ENCODE data around the gene FOXP1.

The FOXP1 gene

DNA sequence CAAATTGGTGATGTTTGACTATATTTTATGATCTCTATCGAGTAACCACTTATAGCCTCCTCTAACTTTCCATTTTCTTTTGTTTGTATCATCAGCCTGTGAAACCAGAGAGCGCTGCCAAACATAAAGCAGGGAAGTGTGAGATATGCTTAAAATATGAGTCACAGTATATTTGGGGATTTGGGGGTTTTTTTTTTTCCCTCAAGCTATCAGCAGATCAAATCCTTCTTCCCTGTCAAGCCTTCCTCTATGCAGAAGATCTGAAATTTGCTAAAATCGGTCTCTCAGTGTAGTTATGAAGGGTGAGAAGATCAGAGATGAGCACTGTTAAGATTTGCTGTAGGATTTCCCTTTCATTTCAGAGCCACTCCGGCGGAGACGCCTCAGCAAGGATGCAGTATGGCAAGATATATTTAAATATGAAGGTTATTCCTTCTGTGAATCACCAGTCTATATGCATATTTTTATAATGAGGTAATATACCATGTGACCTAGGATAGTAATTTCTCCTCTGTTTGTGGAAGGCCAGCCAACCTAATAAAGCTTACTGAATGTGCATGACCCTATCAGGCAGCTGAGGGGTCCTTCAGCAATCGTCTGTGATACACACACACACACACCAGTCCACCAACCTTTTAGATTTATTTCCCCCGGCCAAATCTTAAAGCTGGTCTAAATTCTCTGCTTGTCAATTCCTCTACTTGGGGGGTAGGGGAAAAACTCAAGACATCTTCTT is 474.1 kb downstream of the FOXP1 start:
- in situ Hi-C loops (cut with HindIII; ENCODE audit: low pct_ligation_motif_present, low sequenced_read_pairs): no loop called here
- Histone ChIP-seq H3K27ac (peak overlapping the region; percentile 83), H3K4me3 (ENCODE audit: low read depth, low read length) (peak overlapping the region; percentile 33), H3K27me3 (replicated peaks) (no peaks in the 10 kb centered on the region), H3K36me3 (replicated peaks) (peaks cover 6% of the 10 kb centered on the region)
- DNase-seq: peak; percentile 73
- TF ChIP-seq, protein P1, sequence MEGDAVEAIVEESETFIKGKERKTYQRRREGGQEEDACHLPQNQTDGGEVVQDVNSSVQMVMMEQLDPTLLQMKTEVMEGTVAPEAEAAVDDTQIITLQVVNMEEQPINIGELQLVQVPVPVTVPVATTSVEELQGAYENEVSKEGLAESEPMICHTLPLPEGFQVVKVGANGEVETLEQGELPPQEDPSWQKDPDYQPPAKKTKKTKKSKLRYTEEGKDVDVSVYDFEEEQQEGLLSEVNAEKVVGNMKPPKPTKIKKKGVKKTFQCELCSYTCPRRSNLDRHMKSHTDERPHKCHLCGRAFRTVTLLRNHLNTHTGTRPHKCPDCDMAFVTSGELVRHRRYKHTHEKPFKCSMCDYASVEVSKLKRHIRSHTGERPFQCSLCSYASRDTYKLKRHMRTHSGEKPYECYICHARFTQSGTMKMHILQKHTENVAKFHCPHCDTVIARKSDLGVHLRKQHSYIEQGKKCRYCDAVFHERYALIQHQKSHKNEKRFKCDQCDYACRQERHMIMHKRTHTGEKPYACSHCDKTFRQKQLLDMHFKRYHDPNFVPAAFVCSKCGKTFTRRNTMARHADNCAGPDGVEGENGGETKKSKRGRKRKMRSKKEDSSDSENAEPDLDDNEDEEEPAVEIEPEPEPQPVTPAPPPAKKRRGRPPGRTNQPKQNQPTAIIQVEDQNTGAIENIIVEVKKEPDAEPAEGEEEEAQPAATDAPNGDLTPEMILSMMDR (IDR thresholded peaks at IDR 0.05; ENCODE audit: low read depth, low read length, missing control alignments): no peak

DNA sequence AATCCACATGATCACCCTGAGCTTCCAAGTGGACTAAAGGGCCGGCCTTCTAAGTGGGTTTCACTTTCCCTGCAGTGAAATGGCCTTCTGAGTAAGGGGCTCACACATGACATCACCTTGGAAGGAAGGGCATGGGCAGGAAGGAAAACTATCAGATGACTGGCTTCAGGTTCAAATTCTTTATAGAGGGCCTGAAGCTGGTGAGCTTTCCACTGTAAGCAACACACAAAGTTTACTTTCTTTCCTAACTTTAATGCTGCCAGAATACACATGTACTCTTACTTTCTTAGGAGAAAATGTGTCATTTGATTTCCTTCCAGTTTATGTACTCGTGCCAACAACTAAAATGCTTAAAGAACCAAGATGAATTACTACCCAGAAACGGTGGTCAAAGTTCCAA is 475.6 kb downstream of the FOXP1 start:
- DNase-seq: no peak
- in situ Hi-C loops (cut with HindIII; ENCODE audit: low pct_ligation_motif_present, low sequenced_read_pairs): no loop called here
- no peak overlapping the region for H3K4me3 ChIP-seq (ENCODE audit: low read depth, low read length)
- peak overlapping the region; percentile 83 for H3K27ac ChIP-seq
- TF ChIP-seq, protein P1 (IDR thresholded peaks at IDR 0.05; ENCODE audit: low read depth, low read length, missing control alignments): no peak
- no peaks in the 10 kb centered on the region for H3K27me3 ChIP-seq (replicated peaks)
- peaks cover 6% of the 10 kb centered on the region for H3K36me3 ChIP-seq (replicated peaks)

DNA sequence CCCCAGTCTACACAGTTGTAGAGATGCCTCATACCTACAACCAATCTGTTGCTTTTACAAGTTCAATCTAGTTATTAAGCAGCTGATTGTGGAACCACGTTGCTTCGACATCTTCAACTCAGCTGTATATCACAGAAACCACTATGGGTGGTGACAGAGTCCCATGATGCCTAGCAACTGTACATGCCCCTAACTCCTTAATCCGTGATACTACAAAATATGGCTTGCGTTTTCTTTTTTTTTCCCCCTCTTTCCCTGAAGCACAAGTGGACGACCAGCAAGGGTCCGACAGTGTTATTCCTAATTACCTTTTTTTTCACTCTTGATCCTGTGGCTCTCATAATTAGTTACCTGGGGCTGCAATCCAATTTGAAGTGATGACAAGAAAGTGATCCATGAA is 478.6 kb downstream of the FOXP1 start:
- H3K27me3 ChIP-seq (replicated peaks): no peaks in the 10 kb centered on the region
- in situ Hi-C loops (cut with HindIII; ENCODE audit: low pct_ligation_motif_present, low sequenced_read_pairs): no loop called here
- H3K4me3 ChIP-seq (ENCODE audit: low read depth, low read length): no peak overlapping the region
- TF ChIP-seq, protein P1 (IDR thresholded peaks at IDR 0.05; ENCODE audit: low read depth, low read length, missing control alignments): no peak
- H3K36me3 ChIP-seq (replicated peaks): no peaks in the 10 kb centered on the region
- H3K27ac ChIP-seq: peak overlapping the region; percentile 100
- no peak for DNase-seq

DNA sequence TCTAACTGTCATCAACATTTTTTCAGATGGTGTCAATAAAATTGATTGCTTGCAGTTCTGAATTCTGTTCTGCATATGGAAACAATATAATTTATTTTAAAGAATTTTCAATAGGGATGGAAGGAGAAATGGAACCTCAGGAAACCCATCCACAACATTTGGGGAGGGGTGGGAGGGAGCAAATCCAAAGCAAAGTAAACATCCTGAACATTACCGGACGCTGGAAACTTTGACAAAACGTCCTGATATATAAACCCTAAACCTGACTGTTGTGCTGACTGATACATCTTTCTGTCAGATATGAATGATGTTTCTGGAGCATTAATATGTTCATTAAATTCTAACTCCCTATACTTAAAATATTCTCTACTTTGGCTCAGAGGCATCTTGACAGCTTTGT is 479.0 kb downstream of the FOXP1 start:
- in situ Hi-C loops (cut with HindIII; ENCODE audit: low pct_ligation_motif_present, low sequenced_read_pairs): no loop called here
- no peaks in the 10 kb centered on the region for H3K36me3 ChIP-seq (replicated peaks)
- H3K27me3 ChIP-seq (replicated peaks): no peaks in the 10 kb centered on the region
- DNase-seq: no peak
- peak overlapping the region; percentile 100 for H3K27ac ChIP-seq
- TF ChIP-seq, protein P1 (IDR thresholded peaks at IDR 0.05; ENCODE audit: low read depth, low read length, missing control alignments): no peak
- H3K4me3 ChIP-seq (ENCODE audit: low read depth, low read length): no peak overlapping the region

DNA sequence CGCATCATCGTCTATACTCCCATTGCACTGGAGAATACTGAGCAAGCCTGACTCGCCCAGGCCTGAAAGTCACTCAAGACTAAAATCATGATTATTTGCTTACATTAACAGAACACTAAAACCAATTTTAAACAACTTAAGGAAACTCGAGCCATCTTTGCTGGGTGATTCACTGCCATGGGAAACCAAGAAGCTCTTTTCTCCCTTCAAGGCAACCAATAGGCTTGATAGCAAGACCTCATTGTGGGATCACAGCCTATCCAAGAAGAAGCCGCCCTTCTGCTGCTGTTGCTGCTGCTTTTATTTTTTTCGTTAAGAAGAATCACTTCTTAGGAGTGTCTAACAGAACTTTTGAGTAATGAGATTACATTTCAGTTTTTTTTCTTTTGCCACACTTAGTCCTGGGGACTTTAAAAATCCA is 479.4 kb downstream of the FOXP1 start:
- Histone ChIP-seq H3K36me3 (replicated peaks) (no peaks in the 10 kb centered on the region), H3K27me3 (replicated peaks) (no peaks in the 10 kb centered on the region), H3K27ac (peak overlapping the region; percentile 100), H3K4me3 (ENCODE audit: low read depth, low read length) (no peak overlapping the region)
- TF ChIP-seq, protein P1 (IDR thresholded peaks at IDR 0.05; ENCODE audit: low read depth, low read length, missing control alignments): no peak
- DNase-seq: peak; percentile 84
- in situ Hi-C loops (cut with HindIII; ENCODE audit: low pct_ligation_motif_present, low sequenced_read_pairs): no loop called here
